OCI-LY7 (cell line): ENCODE results near the gene PLIN1.

ENCODE experiments used
- CTCF ChIP-seq: fragments of 200-600 bp; sonication (generic); conservative IDR thresholded peaks from 2 replicates; pipeline ENCODE4 v1.5.1; 2014; ENCODE audit warnings: mild to moderate bottlenecking, antibody characterized with exemption, low read length, moderate library complexity, mixed read lengths
- EZH2phosphoT487 ChIP-seq: fragments of 200-600 bp; sonication (generic); IDR thresholded peaks from 2 replicates; pipeline ENCODE4 v1.6.1; 2018; ENCODE audit warnings: low read depth, borderline replicate concordance, mild to moderate bottlenecking, mixed run types, antibody characterized with exemption, low read length, moderate library complexity, mixed read lengths

- TF ChIP-seq CTCF (no peak), EZH2phosphoT487 (no peak)
Measured at GRCh38 chr15:89681146-89681545, 2.0 kb upstream of the PLIN1 start.
